Measurements from ENCODE around the gene CCDC172. TPM values are rescaled to one million over a fixed set of nuclear protein-coding genes. Genes with fewer than 3 reads are reported as not detected.

CCDC172 gene
- total and polyA plus RNA-seq, 2 of the 4 experiments (the other 2 are of a cell fraction): not detected

- dilution Hi-C loops (cut with HindIII; ENCODE audit: low sequenced_read_pairs, unreplicated experiment): no loop called here
Measured at GRCh38 chr10:116410351-116410750, 86.1 kb downstream of the CCDC172 start.

More at GRCh38 chr10:116410351-116410750, 86.1 kb downstream of the CCDC172 start:
- Histone ChIP-seq H3K18ac (ENCODE audit: low read depth, low read length) (no peak overlapping the region), H4K8ac (ENCODE audit: low read depth in 2 of 2, low read length in 2 of 2) (no peak overlapping the region), H2AK9ac (replicated peaks; ENCODE audit: low read depth, low read length, poor library complexity) (no peak overlapping the region), H3K14ac (replicated peaks; ENCODE audit: low read depth, low read length) (no peak overlapping the region), H2BK15ac (ENCODE audit: low read depth, low read length) (no peak overlapping the region), H2BK120ac (ENCODE audit: low read depth, low read length) (no peak overlapping the region), H3K27me3 (ENCODE audit: control insufficient read depth, insufficient read depth, low read length) (no peaks in the 10 kb centered on the region), H4K20me1 (ENCODE audit: insufficient read depth, low read length) (no peaks in the 10 kb centered on the region), H3K79me1 (ENCODE audit: low read depth in 1 of 2, low read length in 2 of 2) (no peaks in the 10 kb centered on the region), H3K4me3 (ENCODE audit: insufficient read depth, low read depth, low read length) (no peak overlapping the region), H3K23ac (ENCODE audit: low read depth, low read length) (no peak overlapping the region), H3K4me2 (ENCODE audit: low read depth, low read length) (no peak overlapping the region), H2BK5ac (ENCODE audit: low read depth, low read length, poor library complexity, severe bottlenecking) (no peak overlapping the region), H4K5ac (ENCODE audit: low read depth, low read length) (no peak overlapping the region), H2AK5ac (ENCODE audit: low read depth, low read length) (no peak overlapping the region), H3K4me1 (ENCODE audit: control insufficient read depth, insufficient read depth, low read length) (no peaks in the 10 kb centered on the region), H3K4ac (ENCODE audit: low read depth, low read length) (no peak overlapping the region), H3K56ac (ENCODE audit: extremely low read depth, insufficient read depth, low read length) (no peak overlapping the region), H3K9ac (ENCODE audit: low read depth, low read length) (no peak overlapping the region), H3K36me3 (ENCODE audit: control insufficient read depth, insufficient read depth, low read length) (no peaks in the 10 kb centered on the region), H4K91ac (ENCODE audit: insufficient read depth, low read depth, low read length) (no peak overlapping the region), H2BK20ac (ENCODE audit: low read depth, low read length) (no peak overlapping the region), H3K9me3 (ENCODE audit: control insufficient read depth, insufficient read depth, low read length) (no peaks in the 10 kb centered on the region), H3K27ac (ENCODE audit: insufficient read depth, low read length) (no peak overlapping the region), H2AFZ (replicated peaks; ENCODE audit: low read length, poor library complexity) (no peak overlapping the region), H3K9me1 (ENCODE audit: insufficient read depth, low read length) (no peaks in the 10 kb centered on the region)
- ChIA-PET CTCF (no interaction called here), POLR2A (ENCODE audit: unreplicated experiment) (no interaction called here)
- ATAC-seq (ENCODE audit: low read depth) (no peak), DNase-seq (no peak)
- BruUV-seq (replicated peaks): no TSS peak
- intact Hi-C loops (cut with micrococcal nuclease) (no loop called here), in situ Hi-C loops (cut with MboI; ENCODE audit: low sequenced_read_pairs) (no loop called here)
- no CpG with 5 or more reads among the region's 5 CpGs for WGBS, 2 experiments (ENCODE audit: extremely low coverage in 2 of 2, insufficient read length in 1 of 2)
- TF ChIP-seq, protein P1, sequence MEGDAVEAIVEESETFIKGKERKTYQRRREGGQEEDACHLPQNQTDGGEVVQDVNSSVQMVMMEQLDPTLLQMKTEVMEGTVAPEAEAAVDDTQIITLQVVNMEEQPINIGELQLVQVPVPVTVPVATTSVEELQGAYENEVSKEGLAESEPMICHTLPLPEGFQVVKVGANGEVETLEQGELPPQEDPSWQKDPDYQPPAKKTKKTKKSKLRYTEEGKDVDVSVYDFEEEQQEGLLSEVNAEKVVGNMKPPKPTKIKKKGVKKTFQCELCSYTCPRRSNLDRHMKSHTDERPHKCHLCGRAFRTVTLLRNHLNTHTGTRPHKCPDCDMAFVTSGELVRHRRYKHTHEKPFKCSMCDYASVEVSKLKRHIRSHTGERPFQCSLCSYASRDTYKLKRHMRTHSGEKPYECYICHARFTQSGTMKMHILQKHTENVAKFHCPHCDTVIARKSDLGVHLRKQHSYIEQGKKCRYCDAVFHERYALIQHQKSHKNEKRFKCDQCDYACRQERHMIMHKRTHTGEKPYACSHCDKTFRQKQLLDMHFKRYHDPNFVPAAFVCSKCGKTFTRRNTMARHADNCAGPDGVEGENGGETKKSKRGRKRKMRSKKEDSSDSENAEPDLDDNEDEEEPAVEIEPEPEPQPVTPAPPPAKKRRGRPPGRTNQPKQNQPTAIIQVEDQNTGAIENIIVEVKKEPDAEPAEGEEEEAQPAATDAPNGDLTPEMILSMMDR (conservative IDR thresholded peaks at IDR 0.05; ENCODE audit: low read depth, low read length): no peak
- TF ChIP-seq RCOR1 (IDR thresholded peaks at IDR 0.05; ENCODE audit: insufficient replicate concordance, low read length) (no peak), MAFK (IDR thresholded peaks at IDR 0.05; ENCODE audit: low read depth, low read length) (no peak), RAD21 (IDR thresholded peaks at IDR 0.05; ENCODE audit: low read length) (no peak), MXI1 (IDR thresholded peaks at IDR 0.05; ENCODE audit: borderline replicate concordance, low read depth, low read length) (no peak), RFX5 (IDR thresholded peaks at IDR 0.05; ENCODE audit: low read depth, low read length) (no peak), POLR2A (IDR thresholded peaks at IDR 0.05; ENCODE audit: low read depth, low read length) (no peak), FOS (IDR thresholded peaks at IDR 0.05; ENCODE audit: low read depth, low read length) (no peak), BHLHE40 (IDR thresholded peaks at IDR 0.05; ENCODE audit: low read depth, low read length) (no peak), NFE2L2 (IDR thresholded peaks at IDR 0.05; ENCODE audit: low read depth, low read length) (no peak), SMC3 (IDR thresholded peaks at IDR 0.05; ENCODE audit: low read depth, low read length) (no peak)
- TF ChIP-seq, protein P2, sequence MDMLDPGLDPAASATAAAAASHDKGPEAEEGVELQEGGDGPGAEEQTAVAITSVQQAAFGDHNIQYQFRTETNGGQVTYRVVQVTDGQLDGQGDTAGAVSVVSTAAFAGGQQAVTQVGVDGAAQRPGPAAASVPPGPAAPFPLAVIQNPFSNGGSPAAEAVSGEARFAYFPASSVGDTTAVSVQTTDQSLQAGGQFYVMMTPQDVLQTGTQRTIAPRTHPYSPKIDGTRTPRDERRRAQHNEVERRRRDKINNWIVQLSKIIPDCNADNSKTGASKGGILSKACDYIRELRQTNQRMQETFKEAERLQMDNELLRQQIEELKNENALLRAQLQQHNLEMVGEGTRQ (IDR thresholded peaks at IDR 0.05; ENCODE audit: low read depth, low read length): no peak

All from IMR-90 (cell line).